IPS-20b (cell line): ENCODE measurements around the gene CHCHD4.

ENCODE experiments used
- H3K27ac ChIP-seq: one replicate; pipeline ENCODE4 v1.5.1; 2013; ENCODE audit warnings: low read length
- H3K27me3 ChIP-seq: 2 replicates; pipeline ENCODE4 v1.6.1; 2013; ENCODE audit warnings: mild to moderate bottlenecking, low read length, inconsistent platforms; ENCODE audit not compliant: insufficient read depth
- H3K36me3 ChIP-seq: 2 replicates; pipeline ENCODE4 v1.6.1; 2013; ENCODE audit warnings: low read depth, mild to moderate bottlenecking, inconsistent platforms, low read length, moderate library complexity; ENCODE audit not compliant: insufficient read depth
- H3K4me1 ChIP-seq: 2 replicates; pipeline ENCODE4 v1.6.1; 2013; ENCODE audit warnings: mild to moderate bottlenecking, control low read depth, inconsistent platforms, low read length, moderate library complexity; ENCODE audit not compliant: insufficient read depth
- H3K4me3 ChIP-seq: 2 replicates; pipeline ENCODE4 v1.5.1; 2013; ENCODE audit warnings: mild to moderate bottlenecking, low read length, inconsistent platforms
- H3K9ac ChIP-seq: 2 replicates; pipeline ENCODE4 v1.6.1; 2013; ENCODE audit warnings: low read depth, mild to moderate bottlenecking, inconsistent platforms, low read length, moderate library complexity
- H3K9me3 ChIP-seq: 2 replicates; pipeline ENCODE4 v1.6.1; 2013; ENCODE audit warnings: mild to moderate bottlenecking, low read depth, low read length, inconsistent platforms; ENCODE audit not compliant: insufficient read depth

The CHCHD4 gene

DNA sequence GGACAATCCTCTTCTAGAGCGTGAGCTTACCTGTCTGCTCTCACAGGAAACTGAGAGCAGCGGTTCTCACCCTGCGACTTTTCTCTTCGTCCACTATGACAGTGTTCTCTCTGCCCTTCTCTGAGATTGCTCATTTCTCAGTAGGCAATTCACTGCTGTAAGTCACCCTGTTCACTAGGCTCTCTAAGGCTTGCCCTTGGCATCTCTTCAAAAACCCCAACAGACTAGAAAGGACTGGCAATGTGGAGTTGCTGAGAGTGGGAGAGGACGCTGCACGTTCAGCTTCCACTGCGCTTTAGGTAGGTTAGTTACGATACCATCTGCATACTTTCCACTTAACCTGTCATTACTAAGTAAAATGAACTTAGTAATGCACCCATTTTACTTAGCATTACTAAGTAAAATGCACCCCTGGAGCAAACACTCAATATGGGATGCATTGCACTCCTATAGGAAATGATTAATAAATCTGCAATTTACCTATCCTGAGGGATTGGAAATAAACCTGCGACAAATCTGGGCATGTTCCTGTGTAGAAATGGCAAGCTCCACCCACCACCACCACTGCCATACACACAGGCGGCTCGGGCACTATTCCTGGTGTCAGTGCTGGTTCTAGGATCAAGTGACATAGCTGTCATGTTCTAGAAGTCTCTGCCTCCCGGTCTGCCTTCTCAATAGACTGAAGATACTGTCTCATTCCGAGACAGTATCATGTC is 32.3 kb upstream of the CHCHD4 start:
- Histone ChIP-seq H3K4me1 (no peaks in the 10 kb centered on the region), H3K27me3 (no peaks in the 10 kb centered on the region), H3K27ac (no peak overlapping the region), H3K9ac (no peak overlapping the region), H3K9me3 (peaks cover 5% of the 10 kb centered on the region; the same call in 1 of the 2 replicates), H3K36me3 (peaks cover 86% of the 10 kb centered on the region), H3K4me3 (no peak overlapping the region)

DNA sequence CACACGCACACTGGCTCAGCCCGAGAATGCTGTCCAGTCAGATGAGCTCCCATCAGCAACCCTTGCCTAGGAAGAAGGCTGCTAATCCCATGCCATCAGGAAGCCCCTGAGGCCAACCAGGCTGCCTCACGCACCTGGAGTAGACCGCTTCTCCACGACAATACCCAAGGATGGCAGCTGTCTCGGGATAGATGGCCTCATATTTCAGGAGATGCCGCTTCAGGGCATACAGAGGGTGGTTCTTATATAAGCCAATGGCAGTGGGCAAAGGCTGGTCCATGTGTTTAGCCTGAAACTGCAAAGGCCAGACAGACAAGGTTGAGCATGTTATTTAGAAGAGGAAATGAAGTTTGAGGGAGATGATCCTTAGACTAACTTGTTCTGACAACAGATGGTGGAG is 31.5 kb upstream of the CHCHD4 start:
- Histone ChIP-seq H3K9ac (no peak overlapping the region), H3K27ac (no peak overlapping the region), H3K4me3 (no peak overlapping the region), H3K36me3 (peaks cover 83% of the 10 kb centered on the region), H3K9me3 (no peaks in the 10 kb centered on the region), H3K27me3 (no peaks in the 10 kb centered on the region), H3K4me1 (no peaks in the 10 kb centered on the region)

- no peaks in the 10 kb centered on the region for H3K27me3 ChIP-seq
- no peak overlapping the region for H3K4me3 ChIP-seq
- no peaks in the 10 kb centered on the region for H3K4me1 ChIP-seq
- H3K9me3 ChIP-seq, result no peaks in the 10 kb centered on the region
- no peak overlapping the region for H3K27ac ChIP-seq
- H3K9ac ChIP-seq, result no peak overlapping the region
- H3K36me3 ChIP-seq, result peaks cover 70% of the 10 kb centered on the region
These were observed 30.3 kb upstream of the CHCHD4 start for GRCh38 chr3:14154895-14155440.

GRCh38 chr3:14154276-14154675 is 29.6 kb upstream of the CHCHD4 start:
- Histone ChIP-seq H3K9me3 (no peaks in the 10 kb centered on the region), H3K9ac (no peak overlapping the region), H3K27me3 (no peaks in the 10 kb centered on the region), H3K4me3 (no peak overlapping the region), H3K36me3 (peaks cover 64% of the 10 kb centered on the region), H3K4me1 (no peaks in the 10 kb centered on the region), H3K27ac (no peak overlapping the region)

- Histone ChIP-seq H3K36me3 (peaks cover 57% of the 10 kb centered on the region), H3K27ac (no peak overlapping the region), H3K9me3 (no peaks in the 10 kb centered on the region), H3K4me1 (no peaks in the 10 kb centered on the region), H3K27me3 (no peaks in the 10 kb centered on the region), H3K4me3 (no peak overlapping the region), H3K9ac (no peak overlapping the region)
These were observed 29.0 kb upstream of the CHCHD4 start for GRCh38 chr3:14153663-14154062.

DNA sequence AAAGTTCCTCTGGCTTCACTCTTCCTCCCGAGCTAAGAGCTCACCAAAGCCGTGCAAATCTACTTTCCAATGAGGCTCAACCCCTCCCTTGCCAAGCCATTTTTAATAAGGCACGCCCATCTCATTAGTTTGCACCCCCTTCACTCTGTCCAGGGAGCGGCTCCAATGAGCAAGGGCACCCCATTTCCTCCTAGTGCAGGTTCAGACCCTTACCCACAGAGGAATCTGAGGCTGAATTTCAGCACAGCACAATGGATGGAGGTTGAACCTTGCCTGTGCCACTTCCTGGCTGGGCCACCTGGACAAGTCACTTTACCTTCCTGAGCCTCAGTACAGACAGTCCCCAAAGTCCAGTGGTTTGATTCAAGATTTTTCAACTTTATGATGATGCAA is 28.3 kb upstream of the CHCHD4 start:
- Histone ChIP-seq H3K27ac (no peak overlapping the region), H3K9me3 (no peaks in the 10 kb centered on the region), H3K4me1 (peaks cover 5% of the 10 kb centered on the region), H3K27me3 (no peaks in the 10 kb centered on the region), H3K4me3 (no peak overlapping the region), H3K9ac (no peak overlapping the region), H3K36me3 (peaks cover 50% of the 10 kb centered on the region)

DNA sequence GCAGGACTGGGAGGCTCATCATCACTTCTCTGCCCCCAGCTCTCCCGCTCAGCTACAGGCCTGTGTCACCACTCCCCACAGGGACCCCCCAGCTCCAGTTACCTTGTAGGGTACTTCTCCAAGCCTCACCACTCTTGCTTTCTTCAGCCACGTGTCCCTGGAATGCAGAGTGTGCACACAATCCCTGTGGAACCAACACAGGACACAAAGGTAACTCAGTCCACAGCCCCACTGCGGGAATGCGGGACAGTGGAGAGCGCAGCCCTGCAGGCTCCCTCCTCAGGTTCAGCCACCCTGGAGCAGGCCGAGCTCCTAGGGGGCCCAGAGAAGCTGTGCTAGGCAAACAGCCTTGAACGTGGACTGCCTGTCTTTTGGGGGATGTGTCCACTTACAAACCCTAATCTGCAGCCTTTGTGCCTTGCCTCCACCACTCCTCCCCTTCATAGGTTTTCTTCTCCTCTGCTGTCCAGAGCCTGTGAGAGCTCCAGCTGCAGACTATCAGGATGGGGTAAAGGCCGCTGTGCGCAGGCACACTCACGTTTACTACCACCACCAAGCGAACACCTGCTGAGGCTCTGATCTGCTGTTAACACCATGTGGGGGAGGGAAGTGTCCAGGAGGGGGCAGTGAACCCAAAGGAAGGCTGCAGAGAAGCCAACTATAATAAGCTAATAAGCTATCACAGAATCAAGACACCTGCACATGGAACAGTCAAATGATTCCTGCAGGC is 27.7 kb upstream of the CHCHD4 start:
- Histone ChIP-seq H3K4me1 (peaks cover 7% of the 10 kb centered on the region), H3K27me3 (no peaks in the 10 kb centered on the region), H3K27ac (no peak overlapping the region), H3K9ac (no peak overlapping the region), H3K4me3 (no peak overlapping the region), H3K9me3 (no peaks in the 10 kb centered on the region), H3K36me3 (peaks cover 48% of the 10 kb centered on the region)

GRCh38 chr3:14151471-14152083 is 26.9 kb upstream of the CHCHD4 start:
- no peaks in the 10 kb centered on the region for H3K9me3 ChIP-seq
- peaks cover 7% of the 10 kb centered on the region for H3K4me1 ChIP-seq
- H3K27me3 ChIP-seq, result no peaks in the 10 kb centered on the region
- no peak overlapping the region for H3K27ac ChIP-seq
- H3K9ac ChIP-seq, result no peak overlapping the region
- no peak overlapping the region for H3K4me3 ChIP-seq
- peaks cover 48% of the 10 kb centered on the region for H3K36me3 ChIP-seq

- Histone ChIP-seq H3K36me3 (peaks cover 48% of the 10 kb centered on the region), H3K9ac (no peak overlapping the region), H3K9me3 (no peaks in the 10 kb centered on the region), H3K27ac (no peak overlapping the region), H3K4me1 (peaks cover 7% of the 10 kb centered on the region), H3K4me3 (no peak overlapping the region), H3K27me3 (no peaks in the 10 kb centered on the region)
These were observed 26.0 kb upstream of the CHCHD4 start for GRCh38 chr3:14150491-14151230.

DNA sequence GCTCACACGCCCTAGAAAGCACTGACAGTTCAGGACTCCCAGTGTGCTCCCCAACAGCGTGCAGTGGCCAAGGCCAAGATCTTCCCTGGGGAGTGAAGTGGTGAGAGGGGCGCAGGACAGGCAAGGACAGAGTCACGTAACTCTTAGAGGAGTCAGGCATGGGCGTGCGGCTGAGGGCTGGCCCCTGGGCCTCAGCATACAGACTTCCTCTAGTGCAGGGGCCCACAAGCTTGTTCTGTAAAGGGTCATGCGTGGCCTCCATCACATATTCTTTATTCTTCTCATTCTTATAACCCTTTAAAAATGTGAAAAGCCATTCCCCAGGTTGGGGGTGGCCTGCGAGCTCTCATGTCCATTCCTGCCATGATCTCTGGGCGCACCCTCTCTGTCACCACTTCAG is 25.4 kb upstream of the CHCHD4 start:
- no peak overlapping the region for H3K27ac ChIP-seq
- H3K4me3 ChIP-seq, result no peak overlapping the region
- no peaks in the 10 kb centered on the region for H3K9me3 ChIP-seq
- peaks cover 53% of the 10 kb centered on the region for H3K36me3 ChIP-seq
- peaks cover 7% of the 10 kb centered on the region for H3K4me1 ChIP-seq
- H3K9ac ChIP-seq, result no peak overlapping the region
- no peaks in the 10 kb centered on the region for H3K27me3 ChIP-seq
